Measurements from ENCODE around the gene C10orf62. TPM values are rescaled to one million over a fixed set of nuclear protein-coding genes. Genes with fewer than 3 reads are reported as not detected.

C10orf62 gene
- total RNA-seq, 1 experiment from 2014 or later = not detected

GRCh38 chr10:97584798-97585438 lies 4.6 kb upstream of the C10orf62 start:
- POLR2A ChIA-PET = no interaction called here
- no peak for DNase-seq
- intact Hi-C loops (cut with micrococcal nuclease; ENCODE audit: unreplicated experiment) = no loop called here
- H3K27me3 ChIP-seq (replicated peaks; ENCODE audit: control insufficient read depth, insufficient read depth, low read length) = no peaks in the 10 kb centered on the region
- Mint-ChIP-seq H3K36me3 (ENCODE audit: insufficient read depth, unreplicated experiment) (no peaks in the 10 kb centered on the region), H3K4me3 (ENCODE audit: unreplicated experiment) (no peak overlapping the region), H3K9me3 (ENCODE audit: unreplicated experiment) (no peaks in the 10 kb centered on the region), H3K27ac (ENCODE audit: unreplicated experiment) (peak overlapping the region; percentile 21), H3K4me1 (ENCODE audit: low read depth, unreplicated experiment) (peaks cover 10% of the 10 kb centered on the region), H3K27me3 (ENCODE audit: insufficient read depth, unreplicated experiment) (no peaks in the 10 kb centered on the region)
- peaks cover 25% of the 10 kb centered on the region for H3K4me1 ChIP-seq
- no peaks in the 10 kb centered on the region for H3K9me3 ChIP-seq
- CTCF ChIA-PET = interaction anchor here (1.1 to 2.6 kb wide), 2 partner anchors 13 to 99 kb away, joined by 3 to 15 read pairs; partner anchors contain the start of gene ANKRD2
- no peaks in the 10 kb centered on the region for H3K36me3 ChIP-seq (ENCODE audit: control insufficient read depth, insufficient read depth, low read length)
- no peak overlapping the region for H3K4me3 ChIP-seq (ENCODE audit: low read depth, low read length)
- BruUV-seq (replicated peaks) = no TSS peak
- TF ChIP-seq CTCF (IDR thresholded peaks at IDR 0.05; ENCODE audit: insufficient read depth in 1 of 2, low read depth in 1 of 2, low read length in 1 of 2, severe bottlenecking in 1 of 2, unreplicated experiment in 1 of 2) = no peak

- no peaks in the 10 kb centered on the region for H3K36me3 Mint-ChIP-seq (ENCODE audit: insufficient read depth, unreplicated experiment)
- DNase-seq = no peak
- no peak for TF ChIP-seq CTCF (IDR thresholded peaks at IDR 0.05; ENCODE audit: insufficient read depth in 1 of 2, low read depth in 1 of 2, low read length in 1 of 2, severe bottlenecking in 1 of 2, unreplicated experiment in 1 of 2)
- no peaks in the 10 kb centered on the region for H3K27me3 ChIP-seq (replicated peaks; ENCODE audit: control insufficient read depth, insufficient read depth, low read length)
- H3K9me3 ChIP-seq = no peaks in the 10 kb centered on the region
- H3K4me1 Mint-ChIP-seq (ENCODE audit: low read depth, unreplicated experiment) = peaks cover 10% of the 10 kb centered on the region
- BruUV-seq (replicated peaks) = no TSS peak
- no peaks in the 10 kb centered on the region for H3K27me3 Mint-ChIP-seq (ENCODE audit: insufficient read depth, unreplicated experiment)
- peaks cover 25% of the 10 kb centered on the region for H3K4me1 ChIP-seq
- intact Hi-C loops (cut with micrococcal nuclease; ENCODE audit: unreplicated experiment) = no loop called here
- H3K4me3 Mint-ChIP-seq (ENCODE audit: unreplicated experiment) = no peak overlapping the region
- no peaks in the 10 kb centered on the region for H3K9me3 Mint-ChIP-seq (ENCODE audit: unreplicated experiment)
- CTCF ChIA-PET = interaction anchor here (0.6 to 2.6 kb wide), 2 partner anchors 13 to 29 kb away, joined by 3 to 15 read pairs; partner anchors contain the start of gene ANKRD2
- no peak overlapping the region for H3K4me3 ChIP-seq (ENCODE audit: low read depth, low read length)
- POLR2A ChIA-PET = no interaction called here
- H3K36me3 ChIP-seq (ENCODE audit: control insufficient read depth, insufficient read depth, low read length) = no peaks in the 10 kb centered on the region
- H3K27ac Mint-ChIP-seq (ENCODE audit: unreplicated experiment) = peak overlapping the region; percentile 8
These were observed 4.1 kb upstream of the C10orf62 start for GRCh38 chr10:97585439-97585811.

GRCh38 chr10:97587183-97587582 lies 2.3 kb upstream of the C10orf62 start:
- CTCF ChIA-PET = no interaction called here

More at GRCh38 chr10:97587183-97587582, 2.3 kb upstream of the C10orf62 start:
- no peaks in the 10 kb centered on the region for H3K27me3 Mint-ChIP-seq (ENCODE audit: insufficient read depth, unreplicated experiment)
- H3K4me1 ChIP-seq = peaks cover 25% of the 10 kb centered on the region
- no peak overlapping the region for H3K4me3 Mint-ChIP-seq (ENCODE audit: unreplicated experiment)
- no peaks in the 10 kb centered on the region for H3K36me3 Mint-ChIP-seq (ENCODE audit: insufficient read depth, unreplicated experiment)
- no peaks in the 10 kb centered on the region for H3K36me3 ChIP-seq (ENCODE audit: control insufficient read depth, insufficient read depth, low read length)
- TF ChIP-seq CTCF (IDR thresholded peaks at IDR 0.05; ENCODE audit: insufficient read depth in 1 of 2, low read depth in 1 of 2, low read length in 1 of 2, severe bottlenecking in 1 of 2, unreplicated experiment in 1 of 2) = no peak
- POLR2A ChIA-PET = no interaction called here
- no peak overlapping the region for H3K4me3 ChIP-seq (ENCODE audit: low read depth, low read length)
- no peak overlapping the region for H3K27ac Mint-ChIP-seq (ENCODE audit: unreplicated experiment)
- peaks cover 10% of the 10 kb centered on the region for H3K4me1 Mint-ChIP-seq (ENCODE audit: low read depth, unreplicated experiment)
- H3K9me3 Mint-ChIP-seq (ENCODE audit: unreplicated experiment) = no peaks in the 10 kb centered on the region
- intact Hi-C loops (cut with micrococcal nuclease; ENCODE audit: unreplicated experiment) = no loop called here
- H3K27me3 ChIP-seq (replicated peaks; ENCODE audit: control insufficient read depth, insufficient read depth, low read length) = no peaks in the 10 kb centered on the region
- H3K9me3 ChIP-seq = no peaks in the 10 kb centered on the region
- DNase-seq = no peak
- BruUV-seq (replicated peaks) = no TSS peak

Measured in Caco-2 (cell line).